ENCODE results near the gene FOLH1.
"Not testable (repeated sequence)": the region's sequence is repeated elsewhere in the genome, so short reads cannot be mapped to it uniquely, and the experiment has no call there.

Gene FOLH1

DNA sequence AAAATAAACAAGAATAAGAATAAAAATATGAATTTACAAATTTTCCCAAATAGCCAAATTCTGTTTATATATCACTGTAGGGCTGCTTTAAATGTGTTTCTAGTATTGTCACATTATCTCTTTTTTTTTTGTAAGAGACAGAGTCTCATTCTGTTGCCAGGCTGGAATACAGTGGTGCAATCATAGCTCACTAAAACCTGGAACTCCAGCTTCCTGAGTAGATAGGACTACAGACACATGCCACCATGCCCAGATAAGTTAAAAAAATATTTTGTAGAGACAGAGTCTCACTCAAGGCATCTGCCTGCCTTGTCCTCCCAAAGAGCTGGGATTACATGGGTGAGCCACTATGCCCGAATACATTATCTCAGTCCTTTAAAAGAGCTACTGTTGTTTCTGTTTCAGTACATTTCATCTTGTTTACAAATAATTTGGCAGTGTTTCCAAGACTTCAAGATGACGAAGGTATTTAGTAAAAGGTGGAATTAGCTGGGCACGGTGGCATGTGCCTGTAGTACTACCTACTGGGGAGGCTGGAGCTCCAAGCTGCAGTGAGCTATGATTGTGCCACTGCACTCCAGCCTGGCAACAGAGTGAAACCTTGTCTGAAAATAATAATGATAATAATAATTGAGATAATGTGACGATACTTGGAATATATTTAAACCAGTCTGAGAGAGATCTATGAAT is 6.0 kb downstream of the FOLH1 start:
- H3K4me1 Mint-ChIP-seq, result no peaks in the 10 kb centered on the region
- no peak for DNase-seq
- CTCF ChIA-PET, result no interaction called here
- H3K27ac Mint-ChIP-seq, result no peak overlapping the region
- H3K4me3 Mint-ChIP-seq, result no peak overlapping the region
- no peaks in the 10 kb centered on the region for H3K36me3 Mint-ChIP-seq
- no peaks in the 10 kb centered on the region for H3K9me3 Mint-ChIP-seq
- no peaks in the 10 kb centered on the region for H3K27me3 Mint-ChIP-seq

DNA sequence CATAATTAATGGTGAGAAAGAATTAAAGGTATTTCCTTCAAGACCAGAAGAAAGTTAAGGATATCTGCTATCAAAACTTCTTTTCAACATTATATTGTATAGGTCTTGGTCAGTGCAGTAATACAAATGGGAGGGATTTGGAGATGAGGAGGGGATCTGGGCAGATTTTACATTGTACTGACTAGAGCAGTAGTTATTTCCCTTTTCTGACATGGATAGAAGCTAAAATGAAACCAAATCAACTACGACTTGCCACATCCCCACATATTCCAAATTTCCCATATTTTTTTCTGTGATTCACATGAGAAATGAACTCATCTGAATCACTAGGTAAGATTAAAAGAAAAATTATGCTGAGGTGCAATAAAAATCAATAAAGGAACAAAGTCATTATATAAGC is 11.6 kb downstream of the FOLH1 start:
- H3K36me3 Mint-ChIP-seq, DNase-seq, H3K27ac Mint-ChIP-seq, H3K27me3 Mint-ChIP-seq, H3K9me3 Mint-ChIP-seq, CTCF ChIA-PET, H3K4me3 Mint-ChIP-seq, H3K4me1 Mint-ChIP-seq: not testable (repeated sequence)

DNA sequence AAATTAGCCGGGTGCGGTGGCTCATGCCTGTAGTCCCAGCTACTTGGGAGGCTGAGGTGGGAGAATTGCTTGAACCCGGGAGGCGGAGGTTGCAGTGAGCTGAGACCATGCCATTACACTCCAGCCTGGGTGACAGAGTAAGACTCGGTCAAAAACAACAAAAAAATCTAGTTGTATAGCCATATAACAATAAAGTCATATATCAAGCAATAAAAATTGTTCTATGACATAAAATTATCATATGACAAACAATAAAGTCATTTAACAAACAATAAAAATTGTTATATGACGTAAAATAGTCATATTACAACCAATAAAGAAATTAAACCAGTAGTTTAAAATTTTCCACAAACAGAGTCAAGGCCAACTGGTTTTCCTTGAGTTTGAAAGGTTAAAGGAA is 12.4 kb downstream of the FOLH1 start:
- DNase-seq, H3K27me3 Mint-ChIP-seq, H3K36me3 Mint-ChIP-seq, H3K27ac Mint-ChIP-seq, CTCF ChIA-PET, H3K4me3 Mint-ChIP-seq, H3K9me3 Mint-ChIP-seq, H3K4me1 Mint-ChIP-seq: not testable (repeated sequence)

DNA sequence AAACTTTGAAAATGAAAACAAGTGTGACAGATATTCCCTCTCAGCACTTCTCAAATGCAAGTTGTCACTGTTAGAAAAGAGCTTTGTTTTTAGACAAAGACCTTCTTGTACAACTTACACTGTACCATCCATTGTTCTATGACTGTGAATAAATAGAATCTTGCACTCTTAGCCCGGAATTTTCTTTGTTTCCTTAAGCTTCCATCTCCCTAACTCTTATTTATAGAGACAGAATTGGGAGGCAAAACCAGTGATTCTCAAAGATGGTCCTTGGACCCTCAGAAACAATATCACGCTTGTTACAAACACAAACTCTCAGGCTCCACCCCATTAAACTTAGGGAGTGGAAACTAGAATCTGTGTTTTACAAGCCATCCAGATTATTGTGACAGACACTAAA is 18.1 kb downstream of the FOLH1 start:
- H3K4me1 Mint-ChIP-seq, H3K9me3 Mint-ChIP-seq, H3K4me3 Mint-ChIP-seq, H3K27ac Mint-ChIP-seq, H3K36me3 Mint-ChIP-seq, H3K27me3 Mint-ChIP-seq, CTCF ChIA-PET, DNase-seq: not testable (repeated sequence)

DNA sequence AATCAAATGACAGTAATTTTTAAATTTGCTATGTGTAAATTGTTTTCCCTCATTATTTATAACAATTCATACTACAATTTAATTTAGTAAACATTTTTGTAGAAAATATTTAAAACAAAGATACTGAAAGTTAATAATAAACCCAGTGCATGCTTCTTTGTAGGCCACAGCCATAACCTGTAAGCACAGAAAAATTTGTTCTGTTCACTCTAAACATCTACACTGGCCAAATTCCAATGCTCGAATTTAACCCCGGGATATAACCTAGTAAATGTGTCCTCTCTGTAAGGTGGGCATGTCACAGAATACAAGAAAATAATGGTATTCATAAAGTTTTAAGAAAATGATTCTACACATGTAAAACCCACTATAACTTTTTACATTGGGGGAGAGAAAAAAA is 22.2 kb downstream of the FOLH1 start:
- H3K27ac Mint-ChIP-seq, H3K4me1 Mint-ChIP-seq, DNase-seq, H3K36me3 Mint-ChIP-seq, CTCF ChIA-PET, H3K9me3 Mint-ChIP-seq, H3K4me3 Mint-ChIP-seq, H3K27me3 Mint-ChIP-seq: not testable (repeated sequence)

DNA sequence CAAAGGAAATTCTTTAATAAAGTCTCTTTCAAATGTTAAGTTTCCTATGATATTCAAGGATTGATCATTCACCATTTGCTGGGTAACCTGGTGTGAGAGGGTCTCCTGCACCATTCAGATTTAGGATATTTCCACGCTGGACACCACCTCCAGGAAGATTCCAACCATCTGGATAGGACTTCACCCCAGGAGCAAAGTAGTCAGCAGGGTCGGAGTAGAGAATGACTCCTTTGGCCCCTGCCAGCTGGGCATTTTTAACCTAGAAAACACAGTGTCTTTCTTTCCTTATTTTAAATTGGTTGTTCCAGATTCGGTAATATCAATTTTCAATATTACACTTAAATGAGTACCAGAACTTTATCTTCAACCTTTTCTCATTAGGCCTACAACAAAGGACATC is 22.8 kb downstream of the FOLH1 start:
- H3K27me3 Mint-ChIP-seq, H3K4me1 Mint-ChIP-seq, H3K36me3 Mint-ChIP-seq, H3K4me3 Mint-ChIP-seq, CTCF ChIA-PET, DNase-seq, H3K9me3 Mint-ChIP-seq, H3K27ac Mint-ChIP-seq: not testable (repeated sequence)

DNA sequence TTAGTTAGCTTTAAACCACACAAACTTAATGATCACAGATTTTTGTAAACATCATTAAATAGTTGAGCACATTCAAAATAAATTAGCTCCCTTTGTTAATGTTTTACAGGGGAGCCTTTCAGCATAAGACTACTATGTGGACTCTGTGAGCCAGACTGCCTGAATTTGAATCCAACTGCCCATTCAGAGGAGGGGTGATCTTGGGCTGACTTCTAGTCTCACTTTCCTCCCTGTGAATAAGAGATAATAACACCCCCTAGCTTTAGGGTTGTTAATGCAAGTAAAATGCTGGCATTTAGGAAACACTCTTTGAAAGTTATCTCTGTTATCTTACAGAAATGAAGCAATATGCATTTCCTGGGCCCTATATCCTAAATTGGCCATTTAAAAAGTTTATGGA is 23.6 kb downstream of the FOLH1 start:
- H3K27ac Mint-ChIP-seq, H3K36me3 Mint-ChIP-seq, CTCF ChIA-PET, DNase-seq, H3K4me1 Mint-ChIP-seq, H3K9me3 Mint-ChIP-seq, H3K27me3 Mint-ChIP-seq, H3K4me3 Mint-ChIP-seq: not testable (repeated sequence)

DNA sequence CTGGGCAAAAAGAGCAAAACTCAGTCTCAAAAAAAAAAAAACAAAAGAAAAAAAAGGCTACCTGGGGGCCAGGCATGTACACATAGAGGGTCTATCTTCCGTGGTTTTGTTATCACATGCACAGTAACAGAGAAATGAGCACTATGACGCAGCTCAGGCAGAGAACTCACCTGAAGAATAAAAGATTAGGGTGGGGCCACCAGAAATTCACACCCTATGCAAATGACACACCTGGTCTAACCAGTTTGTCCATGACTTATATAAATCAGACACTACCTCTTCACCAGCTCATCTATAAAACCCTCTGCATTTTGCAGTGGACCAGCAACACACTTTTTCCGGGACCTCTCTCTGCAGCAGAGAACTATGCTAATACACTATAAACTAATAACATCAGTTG is 30.5 kb downstream of the FOLH1 start:
- H3K4me1 Mint-ChIP-seq, H3K36me3 Mint-ChIP-seq, H3K27me3 Mint-ChIP-seq, CTCF ChIA-PET, H3K4me3 Mint-ChIP-seq, DNase-seq, H3K27ac Mint-ChIP-seq, H3K9me3 Mint-ChIP-seq: not testable (repeated sequence)

DNA sequence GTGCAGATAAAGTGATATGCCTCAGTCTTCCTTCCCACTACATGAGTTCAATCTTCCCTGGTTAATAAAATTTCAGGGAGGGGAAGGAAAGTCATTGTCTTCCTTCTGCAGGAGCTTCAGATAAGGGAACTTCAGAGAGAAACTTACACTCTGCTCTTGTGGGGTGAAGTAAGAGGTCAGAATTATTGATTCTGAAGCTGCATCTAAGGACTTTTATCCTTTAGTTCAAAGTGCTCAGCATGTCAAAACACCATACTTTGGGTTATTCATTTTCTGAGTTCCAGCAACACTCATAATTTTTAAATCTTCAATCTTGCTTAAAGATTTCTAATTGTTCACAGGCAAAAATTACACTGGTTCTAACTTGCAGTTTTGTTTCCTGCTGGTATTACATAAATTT is 33.0 kb downstream of the FOLH1 start:
- H3K27me3 Mint-ChIP-seq, DNase-seq, H3K4me3 Mint-ChIP-seq, CTCF ChIA-PET, H3K9me3 Mint-ChIP-seq, H3K36me3 Mint-ChIP-seq, H3K4me1 Mint-ChIP-seq, H3K27ac Mint-ChIP-seq: not testable (repeated sequence)

DNA sequence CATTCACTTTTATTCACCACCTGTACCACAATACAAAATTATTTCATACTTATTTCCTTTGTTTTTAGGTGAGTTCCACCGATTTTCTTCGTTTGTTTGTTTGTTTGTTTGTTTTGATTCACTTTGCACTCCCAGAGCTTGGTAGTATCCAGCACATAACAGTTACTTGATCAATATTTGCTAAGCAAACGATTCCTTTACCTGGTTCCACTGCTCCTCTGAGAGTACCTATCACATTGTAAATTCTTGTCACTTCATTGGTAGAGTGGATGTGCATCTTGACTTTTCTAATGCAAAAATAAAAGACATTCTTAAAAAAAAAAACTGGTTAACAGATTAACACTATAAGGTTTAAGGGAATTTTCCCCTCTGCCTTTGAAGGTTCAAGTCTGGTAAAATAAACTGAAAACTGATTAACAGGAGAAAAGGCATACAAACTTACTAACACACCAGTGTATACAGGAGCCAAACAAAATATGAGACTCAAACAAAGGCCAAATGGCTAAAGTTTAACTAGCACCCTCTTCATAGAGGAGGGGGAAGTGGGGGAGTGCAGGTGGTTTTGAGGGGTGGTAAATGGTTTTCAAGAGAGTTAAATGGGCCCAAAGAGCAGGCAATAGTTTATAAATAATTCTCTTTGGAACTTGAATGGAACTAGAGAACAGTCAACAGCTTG is 33.6 kb downstream of the FOLH1 start:
- H3K27ac Mint-ChIP-seq, DNase-seq, H3K4me1 Mint-ChIP-seq, CTCF ChIA-PET, H3K36me3 Mint-ChIP-seq, H3K27me3 Mint-ChIP-seq, H3K4me3 Mint-ChIP-seq, H3K9me3 Mint-ChIP-seq: not testable (repeated sequence)

DNA sequence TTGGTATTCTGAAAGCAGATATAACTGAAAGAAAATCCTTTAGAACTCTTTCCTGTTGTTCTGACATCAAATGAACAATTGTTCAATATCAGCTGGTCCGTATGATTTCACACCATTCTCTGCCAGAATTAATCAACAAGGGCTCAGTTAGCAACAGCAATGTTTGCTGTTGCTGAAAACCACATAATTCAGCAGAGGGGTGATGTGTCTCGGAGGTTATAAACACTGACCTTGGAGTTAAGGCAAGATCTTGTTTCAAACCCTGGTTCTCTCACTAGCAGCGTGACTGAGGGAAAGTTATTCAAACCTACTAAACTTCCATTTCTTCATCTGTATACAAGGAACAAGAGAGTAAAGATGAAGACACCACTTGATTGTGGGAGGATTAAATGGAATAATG is 36.8 kb downstream of the FOLH1 start:
- H3K9me3 Mint-ChIP-seq, H3K27ac Mint-ChIP-seq, CTCF ChIA-PET, H3K4me3 Mint-ChIP-seq, H3K36me3 Mint-ChIP-seq, DNase-seq, H3K27me3 Mint-ChIP-seq, H3K4me1 Mint-ChIP-seq: not testable (repeated sequence)

DNA sequence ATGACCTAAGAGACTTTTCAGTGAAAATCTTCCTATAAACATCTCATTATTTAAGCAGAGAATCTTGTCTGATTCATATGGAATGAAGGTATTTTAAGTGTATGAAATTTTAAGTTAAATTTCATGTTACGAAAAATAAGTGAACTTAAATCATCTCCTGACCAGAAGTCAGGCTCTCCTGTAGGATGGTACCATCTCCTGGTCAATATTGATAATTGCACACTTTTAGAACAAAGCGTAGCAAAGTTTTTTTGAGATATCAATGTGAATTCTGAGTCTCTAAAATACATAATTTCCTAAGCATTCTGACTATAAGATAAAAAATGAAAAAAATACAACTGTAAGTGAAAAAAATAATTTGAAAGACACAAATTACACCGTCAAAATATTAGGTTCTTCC is 38.8 kb downstream of the FOLH1 start:
- H3K9me3 Mint-ChIP-seq, H3K4me3 Mint-ChIP-seq, H3K4me1 Mint-ChIP-seq, H3K27ac Mint-ChIP-seq, H3K27me3 Mint-ChIP-seq, CTCF ChIA-PET, DNase-seq, H3K36me3 Mint-ChIP-seq: not testable (repeated sequence)

DNA sequence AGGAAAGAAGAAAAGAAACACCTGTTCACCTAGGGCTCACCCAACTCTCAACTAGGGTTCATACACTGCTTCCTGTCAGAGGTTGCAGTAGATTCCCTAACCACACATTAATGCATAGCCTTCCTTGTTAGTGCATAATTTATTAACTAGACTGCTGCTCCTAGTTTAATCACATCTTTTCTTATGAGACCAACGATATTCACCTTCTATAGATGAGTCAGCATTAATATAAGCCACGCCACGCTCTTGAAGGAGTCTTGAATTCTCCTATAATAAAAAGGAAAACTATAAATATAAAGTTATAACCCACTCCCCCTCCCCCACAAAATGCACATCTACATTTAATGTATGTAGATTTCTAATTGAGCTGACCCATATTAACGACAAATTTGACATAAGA is 39.4 kb downstream of the FOLH1 start:
- H3K4me1 Mint-ChIP-seq, H3K27ac Mint-ChIP-seq, CTCF ChIA-PET, H3K9me3 Mint-ChIP-seq, DNase-seq, H3K36me3 Mint-ChIP-seq, H3K4me3 Mint-ChIP-seq, H3K27me3 Mint-ChIP-seq: not testable (repeated sequence)

DNA sequence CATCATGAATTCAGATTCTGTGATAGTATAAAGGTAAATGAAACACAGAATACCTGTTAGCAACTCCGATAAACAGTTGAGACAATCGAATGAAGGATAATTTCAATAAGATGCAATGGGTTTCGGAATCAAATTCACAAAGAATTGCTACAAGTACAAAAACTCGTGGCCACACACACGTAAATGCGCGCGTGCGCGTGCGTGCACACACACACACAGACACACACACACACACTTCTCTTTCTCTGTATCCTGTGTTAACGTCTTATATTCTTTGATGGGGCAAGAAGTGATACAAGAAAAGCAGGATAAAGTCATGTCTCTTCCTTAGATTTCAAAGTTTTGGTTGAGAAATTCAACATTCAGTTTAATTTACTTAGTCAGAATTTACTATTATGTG is 57.2 kb downstream of the FOLH1 start:
- Mint-ChIP-seq H3K27ac (no peak overlapping the region), H3K9me3 (no peaks in the 10 kb centered on the region), H3K4me3 (no peak overlapping the region), H3K36me3 (no peaks in the 10 kb centered on the region), H3K4me1 (no peaks in the 10 kb centered on the region), H3K27me3 (no peaks in the 10 kb centered on the region)
- no peak for DNase-seq
- CTCF ChIA-PET, result no interaction called here

DNA sequence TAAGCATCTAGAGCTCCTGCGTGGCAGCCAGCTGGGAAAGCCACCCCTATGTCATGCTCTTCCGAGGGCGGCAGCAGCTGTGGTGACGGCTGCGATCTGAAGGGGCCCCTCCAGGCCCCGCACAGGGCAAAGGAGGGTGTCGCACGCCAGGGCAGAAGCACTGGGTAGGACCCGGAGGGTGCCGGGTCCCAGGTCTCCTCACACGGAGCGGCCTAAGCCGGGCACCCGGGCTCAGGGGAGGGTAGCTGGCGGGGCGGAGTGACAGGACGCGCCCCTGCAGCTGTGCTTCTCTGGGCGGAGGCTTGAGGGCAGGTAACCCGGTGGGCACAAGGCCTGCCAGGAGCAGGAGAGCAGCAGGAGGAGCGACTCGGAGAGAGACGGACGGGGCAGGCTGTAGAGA is 106.0 kb downstream of the FOLH1 start:
- H3K4me1 Mint-ChIP-seq, H3K9me3 Mint-ChIP-seq, H3K27ac Mint-ChIP-seq, H3K27me3 Mint-ChIP-seq, DNase-seq, CTCF ChIA-PET, H3K36me3 Mint-ChIP-seq, H3K4me3 Mint-ChIP-seq: not testable (repeated sequence)

Measured in activated naive CD4-positive, alpha-beta T cell treated with anti-CD3 and anti-CD28 coated beads, Interleukin-2, amount 10 ng/mL, durations not matched to agents 7 days and 5 days (primary cell).